Right lobe of liver (tissue), 6 donors: Measurements from ENCODE around the gene SPNS3. TPM values are rescaled to one million over a fixed set of nuclear protein-coding genes. Genes with fewer than 3 reads are reported as not detected.

Source experiments
- ATAC-seq, 4 donors: fragments of 200-7000 bp; cut with Tn5 transposase; one replicate each; pipeline ENCODE4 v1.9.1; 2020; ENCODE audit warnings: mild to moderate bottlenecking in 4 of 4, moderate library complexity in 4 of 4
- DNase-seq, 3 donors: peaks; one replicate each; pipeline ENCODE4 v3.0.0-alpha.2; 2020
- H3K27ac ChIP-seq, 3 donors: fragments of 200-600 bp; one replicate each; pipeline ENCODE4 v1.8.0; 2022
- H3K27me3 ChIP-seq, 2 donors: fragments of 200-600 bp; one replicate each; pipeline ENCODE4 v1.8.0; 2022
- H3K36me3 ChIP-seq, 4 donors: fragments of 200-600 bp; sonication (generic) in 1 of 4; one replicate each; pipeline versions ENCODE4 v1.5.1 to v1.8.0; 2017 to 2022; ENCODE audit warnings: control low read depth in 1 of 4
- H3K4me1 ChIP-seq, 4 donors: fragments of 200-600 bp; sonication (generic) in 1 of 4; one replicate each; pipeline versions ENCODE4 v1.5.1 to v1.8.0; 2017 to 2022; ENCODE audit warnings: control low read depth in 1 of 4
- H3K4me3 ChIP-seq, 3 donors: fragments of 200-600 bp; one replicate each; pipeline ENCODE4 v1.8.0; 2022
- H3K9me3 ChIP-seq, 4 donors: fragments of 200-600 bp; sonication (generic) in 1 of 4; one replicate each; pipeline versions ENCODE4 v1.5.1 to v1.8.0; 2017 to 2022; ENCODE audit warnings: control low read depth in 1 of 4
- CTCF ChIP-seq, 4 donors: fragments of 200-600 bp in 3 of 4; fragments of 450-650 bp in 1 of 4; IDR thresholded peaks; one replicate each; pipeline versions ENCODE4 v1.5.1 to v1.8.0; 2016 to 2022; ENCODE audit warnings: antibody characterized with exemption in 4 of 4, mild to moderate bottlenecking in 2 of 4
- POLR2A ChIP-seq: fragments of 450-650 bp; IDR thresholded peaks from one replicate; pipeline ENCODE4 v1.6.1; 2017; ENCODE audit warnings: antibody characterized with exemption, mild to moderate bottlenecking
- WGBS: methylation state at CpG from one replicate; pipeline ENCODE4 v1.1.6; 2018; ENCODE audit warnings: low coverage, low lambda C conversion rate; ENCODE audit not compliant: insufficient coverage; ENCODE audit errors: missing lambda C conversion rate; 5-methylcytosine and 5-hydroxymethylcytosine counted together
- intact Hi-C, 2 donors: fragments of 100-400 bp; cut with DNase I; formaldehyde crosslinking; loops; one replicate each; pipeline versions ENCODE4 v1.11.2 to v1.14.1; 2022
- total RNA-seq, 6 experiments: library from RNA; depleted of rRNA in 2 of 6; stranded (reverse); fragments of >200 nt in 2 of 6; fragmentation: NEBNext Ultra II Directional in 3 of 6; extraction: Animal tissue kit (Norgen Biotek cat#: 25700) in 3 of 6; gene quantifications; one replicate each; pipeline versions ENCODE4 v1.1.0 to v1.2.4, GENCODE V29; 2016 to 2023
- donor health status: DM: no; HTN: yes; CAD: no.
- donor health status: DM: no; HTN: no; CAD: no.
- donor health status: DM: no; HTN: no; CAD: no.
- donor health status: DM: no; HTN: yes; CAD: no.
- donor health status: DM: no; HTN: yes; CAD: no.

Gene SPNS3
- total RNA-seq, 6 experiments from 2014 or later: not detected

GRCh38 chr17:4506175-4506813, 72.6 kb downstream of the SPNS3 start:
- Histone ChIP-seq H3K9me3 (no peaks in the 10 kb centered on the region), H3K36me3 (no peaks in the 10 kb centered on the region), H3K4me3 (no peak overlapping the region), H3K4me1 (no peaks in the 10 kb centered on the region), H3K27ac (no peak overlapping the region), H3K27me3 (no peaks in the 10 kb centered on the region)
- 53% methylated on average over 2 of the region's 13 CpGs for WGBS
- no peak for ATAC-seq
- DNase-seq: no peak
- TF ChIP-seq POLR2A: no peak
- no peak for TF ChIP-seq CTCF (IDR thresholded peaks at IDR 0.05)
- intact Hi-C loops: loop anchor here in 1 of 2 donors (10.0 kb wide), 1 partner anchor 81 kb away; no protein-coding TSS in a partner anchor

DNA sequence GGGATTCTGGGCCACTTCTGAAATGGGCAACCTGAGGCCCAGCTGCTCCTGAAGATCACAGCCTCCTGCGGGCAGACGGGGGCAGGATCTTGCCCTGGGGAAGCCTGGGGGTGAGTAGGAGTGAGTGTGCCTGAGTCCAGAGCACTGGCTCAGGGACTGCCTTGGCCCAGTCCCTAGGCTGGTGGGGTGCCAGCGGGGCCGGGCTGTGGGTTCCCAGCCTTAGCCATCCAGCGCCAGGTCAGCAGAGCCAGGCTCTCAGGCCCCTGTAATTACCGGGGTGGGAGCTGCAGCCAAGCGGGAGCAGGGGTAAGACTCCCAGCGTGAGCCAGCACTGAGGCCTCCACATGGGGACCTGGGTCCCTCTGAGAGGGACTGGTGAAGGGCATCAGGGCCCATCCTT, 73.2 kb downstream of the SPNS3 start:
- WGBS: no CpG with 5 or more reads among the region's 8 CpGs
- Histone ChIP-seq H3K27ac (no peak overlapping the region), H3K4me1 (no peaks in the 10 kb centered on the region), H3K4me3 (no peak overlapping the region), H3K9me3 (no peaks in the 10 kb centered on the region), H3K36me3 (no peaks in the 10 kb centered on the region), H3K27me3 (no peaks in the 10 kb centered on the region)
- no peak for ATAC-seq
- TF ChIP-seq POLR2A (no peak), CTCF (IDR thresholded peaks at IDR 0.05) (no peak)
- intact Hi-C loops: loop anchor here in 1 of 2 donors (10.0 kb wide), 1 partner anchor 82 kb away; no protein-coding TSS in a partner anchor
- DNase-seq: no peak

DNA sequence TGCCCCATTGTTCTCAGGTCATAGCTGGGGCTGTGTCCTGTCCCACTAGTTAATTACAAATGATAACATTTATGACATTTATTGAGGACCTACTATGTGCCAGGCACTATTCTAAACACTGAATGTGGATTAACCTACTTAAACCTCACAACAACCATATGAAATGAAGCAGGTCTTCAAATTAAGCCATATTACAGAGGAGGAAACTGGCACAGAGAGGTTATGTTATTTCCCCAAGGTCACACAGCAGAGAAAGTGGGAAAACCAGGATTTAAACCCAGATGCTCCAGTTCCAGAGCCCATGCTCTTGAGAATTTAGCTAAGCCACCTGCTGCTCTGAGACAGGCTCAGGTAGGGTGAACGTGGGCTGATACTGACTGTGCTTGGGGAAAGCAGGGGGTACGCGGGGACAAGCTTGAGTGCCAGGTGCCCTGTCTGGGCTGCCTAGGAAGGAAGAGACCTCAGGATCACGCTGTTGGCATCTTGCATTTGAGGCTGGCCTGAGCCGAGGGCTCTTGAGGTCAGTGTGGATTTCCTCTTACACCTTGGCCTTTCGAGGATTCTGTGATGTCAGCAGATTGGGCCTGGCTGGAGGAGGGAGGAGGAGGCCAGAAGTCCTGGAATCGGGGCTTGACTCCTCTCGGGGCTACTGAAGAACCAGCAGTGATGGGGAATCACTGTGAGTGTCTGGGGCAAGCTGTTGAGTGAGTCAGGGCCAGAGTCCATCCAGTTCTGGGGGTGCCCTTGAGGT, 73.8 kb downstream of the SPNS3 start:
- TF ChIP-seq CTCF (IDR thresholded peaks at IDR 0.05): no peak
- TF ChIP-seq POLR2A: no peak
- WGBS: 58% methylated on average over 6 of the region's 8 CpGs
- Histone ChIP-seq H3K27ac (no peak overlapping the region), H3K9me3 (no peaks in the 10 kb centered on the region), H3K27me3 (no peaks in the 10 kb centered on the region), H3K4me3 (no peak overlapping the region), H3K36me3 (no peaks in the 10 kb centered on the region), H3K4me1 (no peaks in the 10 kb centered on the region)
- ATAC-seq (no peak), DNase-seq (no peak)
- intact Hi-C loops: loop anchor here in 1 of 2 donors (10.0 kb wide), 1 partner anchor 83 kb away; no protein-coding TSS in a partner anchor

GRCh38 chr17:4508207-4508606, 74.5 kb downstream of the SPNS3 start:
- DNase-seq (no peak), ATAC-seq (no peak)
- WGBS: 50% methylated on average over 2 of the region's 3 CpGs
- Histone ChIP-seq H3K9me3 (no peaks in the 10 kb centered on the region), H3K36me3 (no peaks in the 10 kb centered on the region), H3K4me1 (no peaks in the 10 kb centered on the region), H3K4me3 (no peak overlapping the region), H3K27ac (no peak overlapping the region), H3K27me3 (no peaks in the 10 kb centered on the region)
- intact Hi-C loops: loop anchor here in 1 of 2 donors (10.0 kb wide), 1 partner anchor 83 kb away; no protein-coding TSS in a partner anchor
- TF ChIP-seq CTCF (IDR thresholded peaks at IDR 0.05): no peak
- no peak for TF ChIP-seq POLR2A
